CD4-positive, alpha-beta T cell (primary cell): ENCODE measurements around the gene MAGEE1. TPM values are rescaled to one million over a fixed set of nuclear protein-coding genes. Genes with fewer than 3 reads are reported as not detected.
A peak's percentile ranks its signal among the peaks of the same experiment; 100 is the strongest.

Experiments
- ATAC-seq: fragments of 200-7000 bp; cut with Tn5 transposase; one replicate; pipeline ENCODE4 v1.10.0; 2022; ENCODE audit warnings: mild to moderate bottlenecking; ENCODE audit not compliant: poor library complexity
- CTCF ChIA-PET: fragments of 350-600 bp; sonication (Branson Sonifier 250); formaldehyde crosslinking; loops from one replicate; lab custom pipeline; 2021; ENCODE audit warnings: antibody characterized with exemption, inconsistent platforms; lab: Charles Lee
- POLR2A ChIA-PET: fragments of 350-600 bp; sonication (Branson Sonifier 250); formaldehyde crosslinking; loops from one replicate; lab custom pipeline; 2021; ENCODE audit warnings: antibody characterized with exemption, inconsistent platforms; lab: Charles Lee
- DNase-seq, 14 experiments: peaks; one replicate each; pipeline ENCODE4 v3.0.0-alpha.2; 2013 to 2020; ENCODE audit warnings: mixed read lengths in 2 of 14
- H3K27ac ChIP-seq, 2 donors: one replicate each; pipeline versions ENCODE4 v1.5.1 to v1.7.0; 2013; ENCODE audit warnings: low read length in 2 of 2, low read depth in 1 of 2, mild to moderate bottlenecking in 1 of 2
- H3K27me3 ChIP-seq, 2 experiments: 1 replicate in 1 of 2; 2 replicates in 1 of 2; pipeline versions ENCODE4 v1.6.1 to v1.7.0; 2013; ENCODE audit warnings: low read length in 2 of 2, control low read depth in 1 of 2, mild to moderate bottlenecking in 1 of 2, moderate library complexity in 1 of 2; ENCODE audit not compliant: insufficient read depth in 2 of 2, control insufficient read depth in 1 of 2
- H3K36me3 ChIP-seq: one replicate; pipeline ENCODE4 v1.6.1; 2013; ENCODE audit warnings: low read length, control low read depth; ENCODE audit not compliant: insufficient read depth
- H3K4me1 ChIP-seq: one replicate; pipeline ENCODE4 v1.6.1; 2013; ENCODE audit warnings: low read length, control low read depth; ENCODE audit not compliant: insufficient read depth
- H3K4me3 ChIP-seq: one replicate; pipeline ENCODE4 v1.5.1; 2013; ENCODE audit warnings: mild to moderate bottlenecking, low read length, moderate library complexity
- H3K9me3 ChIP-seq, 2 experiments: 1 replicate in 1 of 2; 2 replicates in 1 of 2; pipeline versions ENCODE4 v1.6.1 to v1.7.0; 2013; ENCODE audit warnings: low read length in 2 of 2, mild to moderate bottlenecking in 2 of 2, control low read depth in 1 of 2, moderate library complexity in 1 of 2; ENCODE audit not compliant: control insufficient read depth in 1 of 2, insufficient read depth in 1 of 2
- H3K27ac Mint-ChIP-seq: one replicate; pipeline ENCODE4 v1.8.0; 2020; ENCODE audit warnings: mixed read lengths
- H3K27me3 Mint-ChIP-seq: one replicate; pipeline ENCODE4 v1.8.0; 2021; ENCODE audit warnings: mixed read lengths
- H3K36me3 Mint-ChIP-seq: one replicate; pipeline ENCODE4 v1.8.0; 2021; ENCODE audit warnings: low read depth, mixed read lengths
- H3K4me1 Mint-ChIP-seq: one replicate; pipeline ENCODE4 v1.8.0; 2021; ENCODE audit warnings: low read depth, mixed read lengths
- H3K4me3 Mint-ChIP-seq: one replicate; pipeline ENCODE4 v1.8.0; 2020; ENCODE audit warnings: mild to moderate bottlenecking, mixed read lengths
- H3K9me3 Mint-ChIP-seq: one replicate; pipeline ENCODE4 v1.8.0; 2020; ENCODE audit warnings: mixed read lengths
- intact Hi-C, 2 experiments: fragments of 100-400 bp; cut with DNase I in 1 of 2; cut with micrococcal nuclease in 1 of 2; formaldehyde crosslinking; loops; one replicate each; pipeline versions ENCODE4 v1.15.1 to v1.9.0; 2023 to 2025; cut with DNase I, micrococcal nuclease
- total RNA-seq, 174 experiments: library from RNA in 2 of 174; stranded (reverse) in 2 of 174; gene quantifications; one replicate each; pipeline ENCODE4 v1.2.3 and lab custom pipeline; 2021 to 2026
- TF ChIP-seq, protein P1 (sequence below): fragments of 200-600 bp; IDR thresholded peaks from one replicate; pipeline ENCODE4 v1.8.0; 2022; ENCODE audit warnings: antibody characterized with exemption, mild to moderate bottlenecking

Gene MAGEE1
- total RNA-seq, 2 experiments from 2014 or later = 12.4 to 12.7 TPM

DNA sequence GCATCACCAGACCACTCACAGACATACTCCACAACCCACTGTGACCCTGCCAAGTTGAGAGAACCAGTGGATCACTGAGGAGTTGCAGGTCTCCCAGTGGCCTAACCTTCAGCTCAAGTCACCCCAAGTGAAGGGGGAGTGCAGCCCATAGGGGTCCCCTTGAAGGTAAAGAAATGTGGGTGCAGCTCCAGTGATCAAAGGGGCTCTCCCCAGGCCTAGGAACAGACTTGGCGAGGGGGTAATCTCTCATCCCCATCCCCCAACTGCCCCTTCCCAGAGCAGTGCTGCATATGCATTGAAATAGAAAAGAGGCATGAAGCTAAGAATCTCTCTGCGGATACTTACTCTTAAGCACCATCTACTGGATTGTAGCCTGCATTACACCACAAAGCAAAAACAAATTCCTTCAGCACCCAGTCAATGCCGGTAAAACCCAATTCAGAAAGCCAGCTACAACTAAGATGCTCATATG is 27.0 kb downstream of the MAGEE1 start:
- no peaks in the 10 kb centered on the region for H3K36me3 ChIP-seq
- no peaks in the 10 kb centered on the region for H3K9me3 Mint-ChIP-seq
- ChIA-PET CTCF (interaction anchor here (0.6 to 2.9 kb wide), 4 partner anchors 8 to 176 kb away, joined by 3 to 10 read pairs (median 3); no protein-coding TSS in a partner anchor), POLR2A (interaction anchor here (1.0 to 1.3 kb wide), 2 partner anchors 27 to 176 kb away, joined by 4 to 8 read pairs; partner anchors contain the start of gene MAGEE1)
- H3K9me3 ChIP-seq = no peaks in the 10 kb centered on the region
- no peaks in the 10 kb centered on the region for H3K27me3 Mint-ChIP-seq
- no peak overlapping the region for H3K4me3 Mint-ChIP-seq
- no peaks in the 10 kb centered on the region for H3K27me3 ChIP-seq
- ATAC-seq = peak; percentile 69
- no peak overlapping the region for H3K4me3 ChIP-seq
- TF ChIP-seq, protein P1, sequence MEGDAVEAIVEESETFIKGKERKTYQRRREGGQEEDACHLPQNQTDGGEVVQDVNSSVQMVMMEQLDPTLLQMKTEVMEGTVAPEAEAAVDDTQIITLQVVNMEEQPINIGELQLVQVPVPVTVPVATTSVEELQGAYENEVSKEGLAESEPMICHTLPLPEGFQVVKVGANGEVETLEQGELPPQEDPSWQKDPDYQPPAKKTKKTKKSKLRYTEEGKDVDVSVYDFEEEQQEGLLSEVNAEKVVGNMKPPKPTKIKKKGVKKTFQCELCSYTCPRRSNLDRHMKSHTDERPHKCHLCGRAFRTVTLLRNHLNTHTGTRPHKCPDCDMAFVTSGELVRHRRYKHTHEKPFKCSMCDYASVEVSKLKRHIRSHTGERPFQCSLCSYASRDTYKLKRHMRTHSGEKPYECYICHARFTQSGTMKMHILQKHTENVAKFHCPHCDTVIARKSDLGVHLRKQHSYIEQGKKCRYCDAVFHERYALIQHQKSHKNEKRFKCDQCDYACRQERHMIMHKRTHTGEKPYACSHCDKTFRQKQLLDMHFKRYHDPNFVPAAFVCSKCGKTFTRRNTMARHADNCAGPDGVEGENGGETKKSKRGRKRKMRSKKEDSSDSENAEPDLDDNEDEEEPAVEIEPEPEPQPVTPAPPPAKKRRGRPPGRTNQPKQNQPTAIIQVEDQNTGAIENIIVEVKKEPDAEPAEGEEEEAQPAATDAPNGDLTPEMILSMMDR = peak; percentile 53
- H3K27ac Mint-ChIP-seq = no peak overlapping the region
- no peak overlapping the region for H3K27ac ChIP-seq
- peaks cover 7% of the 10 kb centered on the region for H3K4me1 Mint-ChIP-seq
- peaks cover 11% of the 10 kb centered on the region for H3K36me3 Mint-ChIP-seq
- H3K4me1 ChIP-seq = peaks cover 3% of the 10 kb centered on the region
- DNase-seq = peak in 3 of 14 experiments; percentile 32 to 47 (median 45)
- intact Hi-C loops = loop anchor here (1.0 kb wide), 1 partner anchor 175 kb away; no protein-coding TSS in a partner anchor

GRCh38 chrX:76477353-76477752 is 49.8 kb downstream of the MAGEE1 start:
- Mint-ChIP-seq H3K4me1 (no peaks in the 10 kb centered on the region), H3K27me3 (no peaks in the 10 kb centered on the region), H3K36me3 (peaks cover under 1% of the 10 kb centered on the region), H3K27ac (no peak overlapping the region), H3K9me3 (no peaks in the 10 kb centered on the region), H3K4me3 (no peak overlapping the region)
- no peaks in the 10 kb centered on the region for H3K27me3 ChIP-seq
- ATAC-seq (no peak), DNase-seq (no peak)
- CTCF ChIA-PET = no interaction called here
- no peaks in the 10 kb centered on the region for H3K4me1 ChIP-seq
- POLR2A ChIA-PET = no interaction called here
- TF ChIP-seq, protein P1 = no peak
- no peak overlapping the region for H3K4me3 ChIP-seq
- no peak overlapping the region for H3K27ac ChIP-seq
- intact Hi-C loops = no loop called here
- H3K36me3 ChIP-seq = no peaks in the 10 kb centered on the region
- no peaks in the 10 kb centered on the region for H3K9me3 ChIP-seq
